Measurements from ENCODE around the gene FGD5. TPM values are rescaled to one million over a fixed set of nuclear protein-coding genes. Genes with fewer than 3 reads are reported as not detected.

The FGD5 gene
- total RNA-seq, 1 donor from 2014 or later, result 15.2 TPM

GRCh38 chr3:14863333-14864100 is 44.8 kb downstream of the FGD5 start:
- ATAC-seq (ENCODE audit: poor library complexity) (no peak), DNase-seq (no peak)
- intact Hi-C loops (cut with DNase I), result no loop called here

GRCh38 chr3:14864131-14864530 is 45.4 kb downstream of the FGD5 start:
- ATAC-seq (ENCODE audit: poor library complexity), result no peak
- intact Hi-C loops (cut with DNase I), result no loop called here

GRCh38 chr3:14866627-14867026 is 47.9 kb downstream of the FGD5 start:
- no peak for DNase-seq
- intact Hi-C loops (cut with DNase I), result no loop called here
- ATAC-seq (ENCODE audit: poor library complexity), result no peak

More at GRCh38 chr3:14864131-14864530, 45.4 kb downstream of the FGD5 start:
- no peak for DNase-seq

- intact Hi-C loops (cut with DNase I), result no loop called here
- no peak for ATAC-seq (ENCODE audit: poor library complexity)
Observed at GRCh38 chr3:14867936-14868570, 49.3 kb downstream of the FGD5 start.

GRCh38 chr3:14869917-14870782 is 51.4 kb downstream of the FGD5 start:
- DNase-seq (no peak), ATAC-seq (ENCODE audit: poor library complexity) (no peak)
- intact Hi-C loops (cut with DNase I), result no loop called here

More at GRCh38 chr3:14867936-14868570, 49.3 kb downstream of the FGD5 start:
- no peak for DNase-seq

- no peak for ATAC-seq (ENCODE audit: poor library complexity)
- intact Hi-C loops (cut with DNase I), result no loop called here
- DNase-seq, result no peak
Observed at GRCh38 chr3:14870783-14871060, 52.0 kb downstream of the FGD5 start.

- peak; percentile 22 for ATAC-seq (ENCODE audit: poor library complexity)
- DNase-seq, result no peak
- intact Hi-C loops (cut with DNase I), result no loop called here
Observed at GRCh38 chr3:14871456-14872200, 52.9 kb downstream of the FGD5 start.

GRCh38 chr3:14872706-14873105 is 53.9 kb downstream of the FGD5 start:
- DNase-seq (no peak), ATAC-seq (ENCODE audit: poor library complexity) (no peak)
- intact Hi-C loops (cut with DNase I), result no loop called here

GRCh38 chr3:14874784-14875183 is 56.0 kb downstream of the FGD5 start:
- DNase-seq (no peak), ATAC-seq (ENCODE audit: poor library complexity) (no peak)
- intact Hi-C loops (cut with DNase I), result no loop called here

GRCh38 chr3:14875411-14876175 is 56.8 kb downstream of the FGD5 start:
- no peak for ATAC-seq (ENCODE audit: poor library complexity)
- intact Hi-C loops (cut with DNase I), result no loop called here
- DNase-seq, result no peak

GRCh38 chr3:14876921-14877333 is 58.2 kb downstream of the FGD5 start:
- ATAC-seq (ENCODE audit: poor library complexity) (peak; percentile 66), DNase-seq (peak; percentile 69)
- intact Hi-C loops (cut with DNase I), result no loop called here

GRCh38 chr3:14877469-14877868 is 58.7 kb downstream of the FGD5 start:
- DNase-seq (no peak), ATAC-seq (ENCODE audit: poor library complexity) (no peak)
- intact Hi-C loops (cut with DNase I), result no loop called here

GRCh38 chr3:14879211-14879874 is 60.6 kb downstream of the FGD5 start:
- DNase-seq, result peak; percentile 61
- intact Hi-C loops (cut with DNase I), result no loop called here
- ATAC-seq (ENCODE audit: poor library complexity), result peak; percentile 49

GRCh38 chr3:14880447-14881106 is 61.8 kb downstream of the FGD5 start:
- ATAC-seq (ENCODE audit: poor library complexity), result no peak
- no peak for DNase-seq
- intact Hi-C loops (cut with DNase I), result no loop called here

- intact Hi-C loops (cut with DNase I), result no loop called here
- no peak for ATAC-seq (ENCODE audit: poor library complexity)
- no peak for DNase-seq
Observed at GRCh38 chr3:14883226-14883625, 64.5 kb downstream of the FGD5 start.

- intact Hi-C loops (cut with DNase I), result no loop called here
Observed at GRCh38 chr3:14884665-14885064, 65.9 kb downstream of the FGD5 start.

GRCh38 chr3:14885307-14885706 is 66.5 kb downstream of the FGD5 start:
- ATAC-seq (ENCODE audit: poor library complexity) (no peak), DNase-seq (no peak)
- intact Hi-C loops (cut with DNase I), result no loop called here

More at GRCh38 chr3:14884665-14885064, 65.9 kb downstream of the FGD5 start:
- ATAC-seq (ENCODE audit: poor library complexity) (no peak), DNase-seq (no peak)

All from Right ventricle myocardium superior (tissue), 1 donor.